ENCODE measurements around the gene CROCC. TPM values are rescaled to one million over a fixed set of nuclear protein-coding genes. Genes with fewer than 3 reads are reported as not detected.

CROCC gene
- total RNA-seq, 1 donor from 2014 or later = 52.6 TPM

DNA sequence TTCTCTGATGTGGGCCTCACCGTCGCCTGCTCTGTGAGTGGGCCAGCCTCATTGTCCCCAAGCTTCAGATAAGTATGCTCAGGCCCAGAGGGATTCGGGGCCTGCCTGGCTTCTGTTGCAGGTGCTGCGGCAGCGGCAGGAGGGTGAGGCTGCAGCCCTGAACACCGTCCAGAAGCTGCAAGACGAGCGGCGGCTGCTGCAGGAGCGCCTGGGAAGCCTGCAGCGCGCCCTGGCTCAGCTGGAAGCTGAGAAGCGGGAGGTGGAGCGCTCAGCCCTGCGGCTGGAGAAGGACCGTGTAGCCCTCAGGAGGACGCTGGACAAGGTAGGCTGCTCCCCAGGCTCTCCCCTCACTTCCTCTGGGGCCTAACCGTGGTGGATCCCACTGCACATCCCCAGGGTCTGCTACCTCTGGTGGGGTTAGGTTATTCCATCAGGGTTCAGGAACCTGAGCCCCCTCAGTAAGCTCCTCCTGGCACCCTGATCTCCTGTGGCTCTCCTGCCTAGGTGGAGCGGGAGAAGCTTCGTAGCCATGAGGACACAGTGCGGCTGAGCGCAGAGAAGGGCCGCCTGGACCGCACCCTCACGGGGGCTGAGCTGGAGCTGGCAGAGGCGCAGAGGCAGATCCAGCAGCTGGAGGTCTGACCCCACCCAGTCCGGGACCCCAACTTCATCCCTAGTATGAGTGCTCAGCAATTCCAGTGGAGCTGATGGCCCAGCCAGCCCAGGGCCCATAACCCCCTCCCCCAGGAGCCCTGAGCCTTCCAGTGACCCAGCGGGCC, 48.6 kb downstream of the CROCC start:
- H3K27me3 Mint-ChIP-seq (ENCODE audit: low read depth) = no peaks in the 10 kb centered on the region
- peaks cover 28% of the 10 kb centered on the region for H3K4me1 Mint-ChIP-seq
- no peak for DNase-seq (ENCODE audit: low read depth, low spot score)
- no peak overlapping the region for H3K27ac Mint-ChIP-seq (ENCODE audit: unreplicated experiment)
- TF ChIP-seq, protein P1, sequence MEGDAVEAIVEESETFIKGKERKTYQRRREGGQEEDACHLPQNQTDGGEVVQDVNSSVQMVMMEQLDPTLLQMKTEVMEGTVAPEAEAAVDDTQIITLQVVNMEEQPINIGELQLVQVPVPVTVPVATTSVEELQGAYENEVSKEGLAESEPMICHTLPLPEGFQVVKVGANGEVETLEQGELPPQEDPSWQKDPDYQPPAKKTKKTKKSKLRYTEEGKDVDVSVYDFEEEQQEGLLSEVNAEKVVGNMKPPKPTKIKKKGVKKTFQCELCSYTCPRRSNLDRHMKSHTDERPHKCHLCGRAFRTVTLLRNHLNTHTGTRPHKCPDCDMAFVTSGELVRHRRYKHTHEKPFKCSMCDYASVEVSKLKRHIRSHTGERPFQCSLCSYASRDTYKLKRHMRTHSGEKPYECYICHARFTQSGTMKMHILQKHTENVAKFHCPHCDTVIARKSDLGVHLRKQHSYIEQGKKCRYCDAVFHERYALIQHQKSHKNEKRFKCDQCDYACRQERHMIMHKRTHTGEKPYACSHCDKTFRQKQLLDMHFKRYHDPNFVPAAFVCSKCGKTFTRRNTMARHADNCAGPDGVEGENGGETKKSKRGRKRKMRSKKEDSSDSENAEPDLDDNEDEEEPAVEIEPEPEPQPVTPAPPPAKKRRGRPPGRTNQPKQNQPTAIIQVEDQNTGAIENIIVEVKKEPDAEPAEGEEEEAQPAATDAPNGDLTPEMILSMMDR (conservative IDR thresholded peaks at IDR 0.05) = no peak
- no peaks in the 10 kb centered on the region for H3K36me3 Mint-ChIP-seq (ENCODE audit: low read depth)
- no peak overlapping the region for H3K4me3 Mint-ChIP-seq
- no peaks in the 10 kb centered on the region for H3K9me3 Mint-ChIP-seq

- Mint-ChIP-seq H3K9me3 (no peaks in the 10 kb centered on the region), H3K4me1 (peaks cover 33% of the 10 kb centered on the region), H3K27me3 (ENCODE audit: low read depth) (no peaks in the 10 kb centered on the region), H3K36me3 (ENCODE audit: low read depth) (no peaks in the 10 kb centered on the region), H3K27ac (ENCODE audit: unreplicated experiment) (no peak overlapping the region), H3K4me3 (no peak overlapping the region)
- TF ChIP-seq, protein P1 (conservative IDR thresholded peaks at IDR 0.05) = no peak
- no peak for DNase-seq (ENCODE audit: low read depth, low spot score)
These were observed 49.8 kb downstream of the CROCC start for GRCh38 chr1:16971341-16972188.

- H3K36me3 Mint-ChIP-seq (ENCODE audit: low read depth) = no peaks in the 10 kb centered on the region
- H3K27ac Mint-ChIP-seq (ENCODE audit: unreplicated experiment) = peak overlapping the region; percentile 83
- TF ChIP-seq, protein P1 (conservative IDR thresholded peaks at IDR 0.05) = no peak
- no peaks in the 10 kb centered on the region for H3K9me3 Mint-ChIP-seq
- H3K27me3 Mint-ChIP-seq (ENCODE audit: low read depth) = no peaks in the 10 kb centered on the region
- H3K4me1 Mint-ChIP-seq = peaks cover 38% of the 10 kb centered on the region
- H3K4me3 Mint-ChIP-seq = peak overlapping the region; percentile 80
- DNase-seq (ENCODE audit: low read depth, low spot score) = no peak
These were observed 50.6 kb downstream of the CROCC start for GRCh38 chr1:16972189-16972895.

DNA sequence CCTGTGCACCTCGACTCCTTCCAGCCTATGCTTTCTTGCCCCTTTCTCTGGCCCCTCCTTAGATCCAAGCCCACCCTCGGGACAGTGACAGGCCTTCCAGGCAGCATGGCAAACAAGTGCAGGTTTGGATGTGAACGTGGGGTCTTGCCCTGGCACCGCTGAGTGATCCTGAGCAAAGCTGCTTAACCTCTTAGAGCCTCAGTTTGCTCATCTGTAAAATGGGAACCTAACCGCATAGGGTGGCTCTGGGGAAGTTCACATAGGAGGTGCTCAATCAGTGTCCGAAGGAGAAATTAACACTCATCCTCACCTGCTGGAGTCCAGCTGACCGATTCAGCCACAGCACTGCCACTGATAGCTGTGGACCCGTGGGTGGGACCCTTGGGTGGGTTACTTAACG, 51.5 kb downstream of the CROCC start:
- no peak overlapping the region for H3K27ac Mint-ChIP-seq (ENCODE audit: unreplicated experiment)
- TF ChIP-seq, protein P1 (conservative IDR thresholded peaks at IDR 0.05) = no peak

GRCh38 chr1:16975211-16975610, 53.5 kb downstream of the CROCC start:
- Mint-ChIP-seq H3K27me3 (ENCODE audit: low read depth) (no peaks in the 10 kb centered on the region), H3K27ac (ENCODE audit: unreplicated experiment) (no peak overlapping the region), H3K4me1 (peaks cover 44% of the 10 kb centered on the region), H3K36me3 (ENCODE audit: low read depth) (no peaks in the 10 kb centered on the region), H3K9me3 (no peaks in the 10 kb centered on the region), H3K4me3 (no peak overlapping the region)
- no peak for DNase-seq (ENCODE audit: low read depth, low spot score)
- TF ChIP-seq, protein P1 (conservative IDR thresholded peaks at IDR 0.05) = no peak

More for the DNA sequence above, 51.5 kb downstream of the CROCC start:
- Mint-ChIP-seq H3K4me1 (peaks cover 44% of the 10 kb centered on the region), H3K4me3 (no peak overlapping the region), H3K27me3 (ENCODE audit: low read depth) (no peaks in the 10 kb centered on the region), H3K36me3 (ENCODE audit: low read depth) (no peaks in the 10 kb centered on the region), H3K9me3 (no peaks in the 10 kb centered on the region)
- no peak for DNase-seq (ENCODE audit: low read depth, low spot score)
